SH-SY5Y (cell line): ENCODE measurements around the gene ERP27.

ENCODE experiments used
- GATA2 ChIP-seq: IDR thresholded peaks from 2 replicates; pipeline ENCODE4 v1.6.1; 2011; ENCODE audit warnings: mild to moderate bottlenecking, low read depth, low read length
- GATA3 ChIP-seq: IDR thresholded peaks from 2 replicates; pipeline ENCODE4 v1.6.1; 2011; ENCODE audit warnings: low read depth, mild to moderate bottlenecking, low read length, moderate library complexity

DNA sequence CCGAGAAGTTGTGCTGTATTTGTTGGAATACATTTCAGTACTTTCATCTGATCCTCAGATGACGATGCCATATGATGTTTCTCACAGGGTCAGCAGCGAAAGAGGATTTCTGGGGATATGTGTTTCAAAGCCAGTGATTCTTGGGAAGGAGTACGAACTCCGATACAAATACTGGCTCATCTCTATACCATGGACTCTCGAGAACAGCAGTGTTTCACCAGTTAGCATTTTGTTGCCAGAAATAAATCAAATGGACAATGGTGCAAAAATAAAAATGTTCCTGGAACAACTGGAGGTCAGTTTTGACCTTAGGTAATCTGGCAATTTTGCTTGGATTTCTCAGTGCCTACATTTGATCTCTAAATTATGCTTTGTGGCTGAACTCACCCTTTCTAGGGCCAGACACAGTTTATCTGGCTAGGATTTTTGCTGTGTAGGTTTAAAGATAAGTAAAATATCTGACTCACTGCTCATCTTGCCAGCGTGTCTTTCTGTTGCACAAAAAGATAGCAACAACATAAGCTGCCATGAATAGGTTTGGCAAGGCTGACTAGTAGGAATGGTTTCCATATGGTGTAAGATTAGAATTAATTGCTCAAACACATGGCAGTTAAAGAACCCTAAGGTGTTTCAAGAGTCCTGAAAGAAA, 41.7 kb downstream of the ERP27 start:
- TF ChIP-seq GATA2: no peak
- TF ChIP-seq GATA3: no peak
